LNCaP clone FGC (cell line): ENCODE measurements around the gene TIAM1.

ENCODE experiments used
- DNase-seq: peaks from one replicate; pipeline ENCODE4 v3.0.0-alpha.2; 2011; ENCODE audit warnings: low read depth
- H3K4me3 ChIP-seq: 2 replicates; pipeline ENCODE4 v1.5.1; 2011; ENCODE audit warnings: mild to moderate bottlenecking, low read depth, low read length, control low read depth
- TF ChIP-seq, protein P1 (sequence below): IDR thresholded peaks from 2 replicates; pipeline ENCODE4 v1.5.1; 2012; ENCODE audit warnings: mild to moderate bottlenecking; ENCODE audit not compliant: control insufficient read depth, insufficient read depth; ENCODE audit errors: extremely low read depth

TIAM1 gene

DNA sequence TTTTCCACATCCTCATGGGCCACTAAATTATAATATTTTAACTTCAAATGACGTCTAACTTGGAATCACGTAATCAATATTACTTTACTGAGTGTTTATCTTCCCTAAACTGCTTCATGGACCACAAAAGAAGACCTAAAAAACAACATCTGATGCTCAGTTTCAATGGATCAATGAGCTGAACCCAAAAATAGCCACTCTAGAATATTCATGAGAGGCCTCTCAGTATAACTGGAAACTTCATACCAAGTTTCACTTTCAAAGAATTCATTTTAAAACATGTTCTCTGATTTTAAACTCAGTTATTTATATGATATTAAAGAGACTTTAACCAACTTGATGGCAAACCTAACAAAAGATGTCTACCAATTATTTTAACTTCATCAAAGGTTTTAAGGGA, 23.7 kb upstream of the TIAM1 start:
- DNase-seq: no peak
- TF ChIP-seq, protein P1, sequence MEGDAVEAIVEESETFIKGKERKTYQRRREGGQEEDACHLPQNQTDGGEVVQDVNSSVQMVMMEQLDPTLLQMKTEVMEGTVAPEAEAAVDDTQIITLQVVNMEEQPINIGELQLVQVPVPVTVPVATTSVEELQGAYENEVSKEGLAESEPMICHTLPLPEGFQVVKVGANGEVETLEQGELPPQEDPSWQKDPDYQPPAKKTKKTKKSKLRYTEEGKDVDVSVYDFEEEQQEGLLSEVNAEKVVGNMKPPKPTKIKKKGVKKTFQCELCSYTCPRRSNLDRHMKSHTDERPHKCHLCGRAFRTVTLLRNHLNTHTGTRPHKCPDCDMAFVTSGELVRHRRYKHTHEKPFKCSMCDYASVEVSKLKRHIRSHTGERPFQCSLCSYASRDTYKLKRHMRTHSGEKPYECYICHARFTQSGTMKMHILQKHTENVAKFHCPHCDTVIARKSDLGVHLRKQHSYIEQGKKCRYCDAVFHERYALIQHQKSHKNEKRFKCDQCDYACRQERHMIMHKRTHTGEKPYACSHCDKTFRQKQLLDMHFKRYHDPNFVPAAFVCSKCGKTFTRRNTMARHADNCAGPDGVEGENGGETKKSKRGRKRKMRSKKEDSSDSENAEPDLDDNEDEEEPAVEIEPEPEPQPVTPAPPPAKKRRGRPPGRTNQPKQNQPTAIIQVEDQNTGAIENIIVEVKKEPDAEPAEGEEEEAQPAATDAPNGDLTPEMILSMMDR: no peak
- no peak overlapping the region for H3K4me3 ChIP-seq

DNA sequence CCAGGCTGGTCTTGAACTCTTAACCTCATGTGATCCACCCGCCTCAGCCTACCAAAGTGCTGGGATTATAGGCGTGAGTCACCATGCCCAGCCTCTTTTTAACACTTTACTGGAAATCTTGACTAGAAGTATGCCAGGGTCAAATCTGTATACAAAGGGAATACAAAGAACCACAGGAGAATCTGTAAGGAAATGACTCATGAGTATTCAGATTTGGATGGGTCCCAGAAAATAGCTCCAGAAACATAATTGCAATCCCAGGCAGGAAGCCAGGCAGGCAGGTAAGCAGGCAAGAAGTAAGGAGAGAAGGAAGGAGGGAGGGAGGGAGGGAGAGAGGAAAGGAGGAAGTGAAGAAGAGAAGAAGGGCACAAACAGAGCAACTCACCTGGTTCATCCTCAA, 22.8 kb upstream of the TIAM1 start:
- TF ChIP-seq, protein P1: no peak
- H3K4me3 ChIP-seq: no peak overlapping the region
- peak; percentile 39 for DNase-seq

DNA sequence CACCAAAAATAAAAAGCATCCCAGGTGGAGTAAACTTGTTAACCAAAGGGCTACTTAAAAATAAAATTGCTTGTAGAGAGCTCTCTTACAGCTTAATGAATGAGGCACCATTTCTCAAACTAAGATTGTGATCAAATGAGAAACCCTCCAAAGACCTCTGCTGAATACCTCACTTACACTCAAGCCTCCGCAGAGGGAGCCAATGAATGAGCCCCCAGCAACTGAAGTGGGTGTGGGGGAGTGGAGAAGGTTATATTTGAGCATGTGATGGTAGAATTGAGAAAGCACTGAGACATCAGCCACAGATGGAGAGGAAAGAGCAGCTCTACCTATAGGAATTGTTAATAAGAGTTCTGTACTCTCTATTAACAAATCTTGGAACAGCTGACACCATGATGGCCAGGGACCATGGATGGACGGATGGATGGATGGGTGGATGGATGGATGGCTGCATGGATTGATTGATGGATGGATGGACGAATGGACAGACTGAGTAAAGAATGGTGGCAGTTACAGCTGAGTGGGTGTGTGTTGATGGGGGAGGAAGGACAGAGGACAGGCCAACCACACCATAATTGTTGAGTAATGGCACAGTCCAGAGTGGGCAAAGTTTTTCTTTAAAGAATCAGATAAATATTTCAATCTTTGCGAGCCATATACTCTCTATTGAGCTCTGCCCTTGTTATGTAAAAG, 20.3 kb upstream of the TIAM1 start:
- DNase-seq: no peak
- H3K4me3 ChIP-seq: no peak overlapping the region
- TF ChIP-seq, protein P1: no peak

DNA sequence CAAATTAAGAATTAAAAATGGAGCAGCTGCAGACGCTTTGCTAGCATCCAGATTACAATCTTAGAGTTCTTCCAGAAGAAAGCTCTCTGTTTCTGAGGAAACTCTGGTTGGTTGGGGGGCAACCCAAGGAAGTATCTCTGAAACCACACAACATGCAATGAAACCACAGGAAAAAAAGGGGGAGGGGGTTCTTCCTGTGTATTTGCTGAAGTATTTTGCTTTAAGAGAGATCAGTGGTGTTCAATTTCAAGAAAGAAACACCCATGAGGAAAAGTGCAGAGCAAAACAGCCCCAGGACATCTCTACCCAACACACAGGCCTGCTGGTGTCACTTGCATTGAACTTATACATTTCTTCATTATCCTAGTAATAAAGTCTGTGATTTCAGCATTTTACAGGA, 19.7 kb upstream of the TIAM1 start:
- H3K4me3 ChIP-seq: no peak overlapping the region
- TF ChIP-seq, protein P1: no peak
- no peak for DNase-seq

DNA sequence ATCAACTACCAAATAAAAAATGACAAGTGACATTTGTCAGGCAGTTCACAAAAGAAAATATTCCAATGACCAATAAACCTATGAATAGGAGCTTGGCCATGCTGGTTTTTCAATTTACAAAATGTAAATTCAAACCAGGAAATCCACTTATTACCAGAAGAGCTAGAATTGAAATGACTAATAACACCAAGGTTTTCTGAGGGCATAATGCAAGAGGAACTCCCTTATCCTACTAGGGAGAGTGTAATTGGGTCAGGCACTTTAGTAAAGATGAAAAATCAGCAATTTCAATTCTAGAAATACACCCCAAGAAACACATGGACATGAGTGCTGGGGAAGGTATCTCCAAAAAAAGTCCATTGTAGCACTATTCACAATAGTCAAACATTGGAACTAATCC, 16.7 kb upstream of the TIAM1 start:
- TF ChIP-seq, protein P1: no peak
- no peak for DNase-seq
- no peak overlapping the region for H3K4me3 ChIP-seq

DNA sequence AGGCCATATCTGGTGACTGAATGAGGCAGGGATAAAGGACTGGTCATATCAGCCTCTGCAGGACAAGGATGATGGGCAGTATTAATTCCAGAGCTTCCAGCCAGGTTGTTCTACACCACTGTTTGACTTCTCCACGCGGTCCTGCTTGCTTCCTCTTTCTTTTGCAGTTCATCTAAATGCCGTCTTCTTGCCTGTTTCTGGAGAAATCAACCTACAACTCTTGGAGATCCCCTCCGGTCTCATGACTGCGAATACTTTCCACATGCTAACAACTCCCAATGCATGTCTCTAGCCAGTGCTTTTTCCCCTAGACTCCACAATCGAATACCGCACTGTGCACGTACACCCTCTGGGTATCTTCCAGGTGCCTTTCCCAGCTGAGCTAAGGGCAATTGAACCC, 14.1 kb upstream of the TIAM1 start:
- no peak for DNase-seq
- TF ChIP-seq, protein P1: no peak
- H3K4me3 ChIP-seq: no peak overlapping the region

DNA sequence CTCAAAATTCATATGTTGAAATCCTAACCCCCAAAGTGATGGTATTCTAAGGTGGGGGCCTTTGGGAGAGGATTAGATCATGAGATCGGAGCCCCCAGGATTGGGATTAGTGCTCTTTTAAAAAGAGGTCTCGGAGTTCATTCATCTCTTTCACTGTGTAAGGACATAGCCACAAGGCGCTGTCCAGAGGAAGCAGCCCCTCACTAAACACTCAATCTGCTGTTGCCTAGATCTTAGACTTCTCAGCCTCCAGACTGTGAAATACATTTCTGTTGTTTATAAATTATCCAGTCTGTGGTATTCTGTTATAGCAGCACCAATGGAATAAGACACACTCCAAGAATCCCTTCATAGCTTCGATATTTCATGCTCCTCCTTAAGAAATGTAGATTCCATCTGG, 12.4 kb upstream of the TIAM1 start:
- DNase-seq: no peak
- H3K4me3 ChIP-seq: no peak overlapping the region
- TF ChIP-seq, protein P1: no peak
